ENCODE results near the gene DHCR24. TPM values are rescaled to one million over a fixed set of nuclear protein-coding genes. Genes with fewer than 3 reads are reported as not detected.

Gene DHCR24
- total RNA-seq, 2 donors from 2014 or later: 28.4 to 94.6 TPM

- no peaks in the 10 kb centered on the region for H3K36me3 Mint-ChIP-seq
- DNase-seq (ENCODE audit: low spot score in 2 of 2) (no peak), ATAC-seq (no peak)
- peak overlapping the region in 1 of 2 donors; percentile 62 for H3K27ac Mint-ChIP-seq
- no peaks in the 10 kb centered on the region for H3K9me3 Mint-ChIP-seq
These were observed 44.0 kb downstream of the DHCR24 start for GRCh38 chr1:54842963-54843362.

GRCh38 chr1:54842206-54842915, 44.6 kb downstream of the DHCR24 start:
- DNase-seq (ENCODE audit: low spot score in 2 of 2) (no peak), ATAC-seq (no peak)
- no peaks in the 10 kb centered on the region for H3K9me3 Mint-ChIP-seq
- H3K27ac Mint-ChIP-seq: peak overlapping the region in 1 of 2 donors; percentile 62
- H3K36me3 Mint-ChIP-seq: no peaks in the 10 kb centered on the region

- ATAC-seq (no peak), DNase-seq (ENCODE audit: low spot score in 2 of 2) (no peak)
- H3K9me3 Mint-ChIP-seq: no peaks in the 10 kb centered on the region
- H3K27ac Mint-ChIP-seq: no peak overlapping the region
- no peaks in the 10 kb centered on the region for H3K36me3 Mint-ChIP-seq
These were observed 47.2 kb downstream of the DHCR24 start for GRCh38 chr1:54839824-54840223.

- DNase-seq (ENCODE audit: low spot score in 2 of 2): no peak
- H3K36me3 Mint-ChIP-seq: no peaks in the 10 kb centered on the region
- H3K9me3 Mint-ChIP-seq: no peaks in the 10 kb centered on the region
- no peak overlapping the region for H3K27ac Mint-ChIP-seq
- ATAC-seq: no peak
These were observed 48.3 kb downstream of the DHCR24 start for GRCh38 chr1:54838565-54839180.

GRCh38 chr1:54837002-54837853, 49.8 kb downstream of the DHCR24 start:
- H3K27ac Mint-ChIP-seq: no peak overlapping the region
- no peaks in the 10 kb centered on the region for H3K9me3 Mint-ChIP-seq
- no peaks in the 10 kb centered on the region for H3K36me3 Mint-ChIP-seq
- DNase-seq (ENCODE audit: low spot score in 2 of 2) (no peak), ATAC-seq (no peak)

- ATAC-seq (no peak), DNase-seq (ENCODE audit: low spot score in 2 of 2) (no peak)
- Mint-ChIP-seq H3K27ac (no peak overlapping the region), H3K36me3 (peaks cover 0 to under 1% of the 10 kb centered on the region in 2 donors), H3K9me3 (no peaks in the 10 kb centered on the region)
These were observed 50.4 kb downstream of the DHCR24 start for GRCh38 chr1:54836594-54836993.

- DNase-seq (ENCODE audit: low spot score in 2 of 2) (no peak), ATAC-seq (no peak)
- no peaks in the 10 kb centered on the region for H3K9me3 Mint-ChIP-seq
- H3K27ac Mint-ChIP-seq: no peak overlapping the region
- peaks cover 2 to 6% of the 10 kb centered on the region in 2 donors for H3K36me3 Mint-ChIP-seq
These were observed 51.0 kb downstream of the DHCR24 start for GRCh38 chr1:54835970-54836369.

- Mint-ChIP-seq H3K36me3 (peaks cover 8 to 9% of the 10 kb centered on the region in 2 donors), H3K9me3 (no peaks in the 10 kb centered on the region), H3K27ac (no peak overlapping the region)
- ATAC-seq: no peak
- no peak for DNase-seq (ENCODE audit: low spot score in 2 of 2)
These were observed 51.7 kb downstream of the DHCR24 start for GRCh38 chr1:54835131-54835898.

GRCh38 chr1:54834007-54834541, 52.9 kb downstream of the DHCR24 start:
- DNase-seq (ENCODE audit: low spot score in 2 of 2) (no peak), ATAC-seq (no peak)
- Mint-ChIP-seq H3K27ac (no peak overlapping the region), H3K9me3 (peaks cover 0 to 4% of the 10 kb centered on the region in 2 donors), H3K36me3 (peaks cover 8 to 9% of the 10 kb centered on the region in 2 donors)

GRCh38 chr1:54833121-54833520, 53.9 kb downstream of the DHCR24 start:
- Mint-ChIP-seq H3K9me3 (peaks cover 3 to 4% of the 10 kb centered on the region in 2 donors), H3K36me3 (peaks cover 8 to 9% of the 10 kb centered on the region in 2 donors), H3K27ac (no peak overlapping the region)
- no peak for ATAC-seq
- no peak for DNase-seq (ENCODE audit: low spot score in 2 of 2)

- DNase-seq (ENCODE audit: low spot score in 2 of 2) (no peak), ATAC-seq (no peak)
- no peak overlapping the region for H3K27ac Mint-ChIP-seq
- peaks cover 21 to 25% of the 10 kb centered on the region in 2 donors for H3K36me3 Mint-ChIP-seq
- peaks cover 14 to 15% of the 10 kb centered on the region in 2 donors for H3K9me3 Mint-ChIP-seq
These were observed 60.7 kb downstream of the DHCR24 start for GRCh38 chr1:54826226-54826816.

GRCh38 chr1:54825696-54826095, 61.3 kb downstream of the DHCR24 start:
- Mint-ChIP-seq H3K27ac (no peak overlapping the region), H3K36me3 (peaks cover 17 to 19% of the 10 kb centered on the region in 2 donors)
- ATAC-seq: no peak

GRCh38 chr1:54823670-54824069, 63.3 kb downstream of the DHCR24 start:
- DNase-seq (ENCODE audit: low spot score in 2 of 2): no peak
- H3K36me3 Mint-ChIP-seq: peaks cover 13 to 19% of the 10 kb centered on the region in 2 donors
- no peak for ATAC-seq
- peaks cover 11 to 12% of the 10 kb centered on the region in 2 donors for H3K9me3 Mint-ChIP-seq
- no peak overlapping the region for H3K27ac Mint-ChIP-seq

More at GRCh38 chr1:54825696-54826095, 61.3 kb downstream of the DHCR24 start:
- peaks cover 14 to 15% of the 10 kb centered on the region in 2 donors for H3K9me3 Mint-ChIP-seq
- no peak for DNase-seq (ENCODE audit: low spot score in 2 of 2)

- Mint-ChIP-seq H3K36me3 (peaks cover 8 to 12% of the 10 kb centered on the region in 2 donors), H3K27ac (peak overlapping the region in 1 of 2 donors; percentile 4), H3K9me3 (peaks cover 7 to 10% of the 10 kb centered on the region in 2 donors)
- DNase-seq (ENCODE audit: low spot score in 2 of 2): no peak
- no peak for ATAC-seq
These were observed 67.3 kb downstream of the DHCR24 start for GRCh38 chr1:54819733-54820132.

GRCh38 chr1:54819195-54819536, 67.8 kb downstream of the DHCR24 start:
- no peak for ATAC-seq
- H3K27ac Mint-ChIP-seq: no peak overlapping the region
- peaks cover 5 to 7% of the 10 kb centered on the region in 2 donors for H3K9me3 Mint-ChIP-seq
- DNase-seq (ENCODE audit: low spot score in 2 of 2): no peak
- peaks cover 7 to 8% of the 10 kb centered on the region in 2 donors for H3K36me3 Mint-ChIP-seq

Data from activated naive CD4-positive, alpha-beta T cell treated with anti-CD3 and anti-CD28 coated beads, Interleukin-2, amount 50 U/mL, for 72 hours (primary cell).